Right ventricle myocardium superior (tissue), 1 donor: ENCODE data around the gene FXYD1. TPM values are rescaled to one million over a fixed set of nuclear protein-coding genes. Genes with fewer than 3 reads are reported as not detected.
A peak's percentile ranks its signal among the peaks of the same experiment; 100 is the strongest.

ENCODE experiments used
- ATAC-seq: fragments of 200-7000 bp; cut with Tn5 transposase; one replicate; pipeline ENCODE4 v1.9.1; 2020; ENCODE audit warnings: mild to moderate bottlenecking; ENCODE audit not compliant: poor library complexity
- DNase-seq: peaks from one replicate; pipeline ENCODE4 v3.0.0-alpha.2; 2020
- intact Hi-C: fragments of 100-400 bp; cut with DNase I; formaldehyde crosslinking; loops from one replicate; pipeline ENCODE4 v1.11.2; 2022
- total RNA-seq: library from RNA; stranded (reverse); fragmentation: NEBNext Ultra II Directional; extraction: Animal tissue kit (Norgen Biotek cat#: 25700); gene quantifications from one replicate; pipeline ENCODE4 v1.2.1, GENCODE V29; 2021
- donor health status: DM: no; HTN: yes; CAD: no; lungs with severe emphysema.

Gene FXYD1
- total RNA-seq, 1 donor from 2014 or later = 580 TPM

DNA sequence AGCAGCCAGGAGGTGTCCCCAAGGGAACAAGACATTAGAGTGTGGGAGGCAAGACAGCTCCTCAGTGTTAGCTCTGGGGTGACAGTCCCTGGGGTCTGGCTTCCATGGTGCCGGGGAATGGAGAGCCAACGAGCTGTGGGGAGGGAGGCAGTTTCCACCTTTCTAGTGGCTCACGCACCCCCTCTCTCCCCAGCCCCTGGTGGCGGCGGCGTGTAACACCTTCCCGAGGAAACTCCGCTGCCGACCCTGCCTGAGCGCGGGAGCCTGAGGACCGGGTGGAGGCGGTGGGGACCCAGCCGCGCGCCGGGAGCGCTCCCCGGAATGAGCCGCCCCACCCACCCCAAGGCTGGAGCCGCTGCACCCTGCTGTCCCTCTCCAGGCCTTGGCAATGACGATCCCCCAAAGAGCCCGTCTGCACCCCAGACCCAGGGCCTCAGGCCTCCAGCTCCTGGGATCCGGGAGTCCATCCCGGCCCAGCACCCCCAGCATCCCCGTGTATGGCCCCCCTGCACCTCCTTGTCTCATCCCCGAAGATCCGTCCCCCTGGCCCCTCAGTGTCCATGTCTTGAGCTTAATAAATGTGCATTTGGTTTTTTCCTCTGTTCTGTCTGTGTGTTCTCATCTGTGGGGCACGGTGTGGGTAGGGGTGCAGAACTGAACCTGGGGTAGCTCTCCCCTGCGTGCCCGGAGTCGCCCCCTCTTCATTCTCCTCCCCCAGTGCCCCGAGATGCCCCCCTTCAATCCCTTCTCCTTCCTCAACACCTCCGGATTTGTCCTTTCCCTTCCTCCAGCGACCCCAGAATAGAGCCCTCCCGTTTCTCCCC lies 15.3 kb downstream of the FXYD1 start:
- peak; percentile 37 for ATAC-seq
- intact Hi-C loops = no loop called here
- peak; percentile 55 for DNase-seq

DNA sequence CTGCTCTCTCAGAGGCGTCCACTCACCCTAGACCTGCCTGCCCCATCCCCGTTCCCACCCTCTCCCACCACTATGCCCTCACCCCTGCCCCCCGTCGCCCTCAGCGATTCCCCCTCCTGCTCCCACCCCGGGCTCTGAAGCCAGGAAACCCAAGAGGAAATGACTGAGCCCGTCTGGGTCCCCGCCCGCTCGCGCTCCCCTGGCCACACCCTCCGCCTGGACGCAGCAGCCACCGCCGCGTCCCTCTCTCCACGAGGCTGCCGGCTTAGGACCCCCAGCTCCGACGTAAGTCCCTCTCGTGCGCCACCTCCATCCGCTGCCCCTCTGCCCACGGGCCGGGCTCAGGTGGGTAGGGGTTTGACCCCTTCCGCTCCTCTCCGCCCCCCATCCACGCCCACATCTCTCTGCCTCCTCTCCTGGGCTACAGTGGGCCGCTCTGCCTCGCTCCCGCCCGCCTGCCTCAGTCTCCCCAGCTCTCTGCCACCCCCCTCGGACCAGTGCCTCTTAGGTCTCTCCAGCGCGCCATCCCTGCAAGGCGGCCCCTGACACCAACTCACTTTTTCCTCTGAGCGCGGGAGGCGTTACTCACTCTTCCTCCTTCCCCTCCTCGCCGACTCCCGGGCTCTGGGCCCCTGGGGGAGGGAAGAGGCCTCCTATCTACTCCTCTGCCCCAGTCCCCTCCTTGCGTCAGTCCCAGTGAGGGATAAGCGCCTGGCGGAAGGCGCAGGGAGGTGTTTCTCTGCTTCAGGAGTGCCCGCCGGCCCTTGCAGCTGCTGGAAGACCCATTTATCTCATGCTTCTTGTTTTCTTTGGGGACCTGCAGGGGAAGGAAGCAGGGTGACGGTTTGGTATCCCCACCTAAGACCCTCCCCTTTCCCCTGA lies 16.1 kb downstream of the FXYD1 start, which contains the start of gene FXYD5:
Gene FXYD5, plus strand, starts transcription at position 211 of the 882 bp plus-strand sequence. CDS start 816 bp downstream, outside the sequence.
- peak; percentile 81 for DNase-seq
- peak; percentile 87 for ATAC-seq
- intact Hi-C loops = loop anchor here (5.0 kb wide), 1 partner anchor 113 kb away; the partner anchor contains the start of gene USF2

DNA sequence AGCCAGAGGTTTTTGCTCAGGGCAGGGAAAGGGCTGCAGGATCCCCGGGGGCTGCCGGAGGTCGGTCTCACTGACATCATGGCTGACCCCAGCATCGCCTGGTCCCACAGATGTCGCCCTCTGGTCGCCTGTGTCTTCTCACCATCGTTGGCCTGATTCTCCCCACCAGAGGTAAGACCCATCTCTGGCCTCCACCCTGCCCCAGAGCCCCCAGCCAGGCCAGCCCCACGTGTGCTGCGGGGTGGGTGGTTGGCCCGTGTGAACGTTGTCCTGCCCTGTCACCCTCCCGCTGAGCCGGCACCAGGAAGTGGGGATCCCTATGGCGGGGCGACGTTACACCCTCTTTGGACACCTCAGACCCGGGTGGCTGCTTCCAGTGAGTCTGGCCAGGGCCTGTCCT lies 16.8 kb downstream of the FXYD1 start:
- no peak for DNase-seq
- ATAC-seq = no peak
- intact Hi-C loops = loop anchor here (5.0 kb wide), 1 partner anchor 112 kb away; the partner anchor contains the start of gene USF2

DNA sequence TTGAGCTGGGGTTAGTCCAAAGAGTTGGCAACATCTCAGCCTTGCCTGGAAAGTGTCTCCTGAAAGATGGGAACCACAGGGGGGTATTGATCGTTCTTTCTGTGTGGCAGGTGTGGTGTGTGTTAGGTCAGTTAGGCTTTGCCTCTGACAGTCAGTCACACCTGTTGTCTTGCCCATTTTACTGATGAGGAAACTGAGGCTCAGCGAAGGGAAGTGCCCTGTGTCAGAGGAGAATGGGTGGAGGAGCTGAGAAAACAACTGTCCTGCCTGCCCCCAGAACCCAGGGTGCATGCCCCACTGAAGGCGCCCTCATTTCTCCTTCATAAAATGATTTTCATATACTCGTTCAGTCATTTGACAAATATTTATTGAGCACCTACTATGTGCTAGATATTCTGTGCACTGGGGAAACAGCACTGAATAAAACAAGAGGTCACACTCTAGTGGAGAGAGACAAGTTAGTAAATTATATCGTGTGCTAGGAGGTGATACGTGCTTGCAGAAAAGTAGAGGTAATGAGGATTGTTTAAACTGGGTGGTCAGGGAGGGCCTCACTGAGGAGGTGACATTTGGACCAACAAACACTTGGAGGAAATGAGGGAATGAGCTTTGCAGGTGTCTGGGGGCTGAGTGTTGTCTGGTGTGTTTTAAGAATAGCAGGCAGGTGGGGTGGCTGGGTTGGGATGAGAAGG lies 17.5 kb downstream of the FXYD1 start:
- intact Hi-C loops = loop anchor here (5.0 kb wide), 1 partner anchor 111 kb away; the partner anchor contains the start of gene USF2
- ATAC-seq (no peak), DNase-seq (no peak)

DNA sequence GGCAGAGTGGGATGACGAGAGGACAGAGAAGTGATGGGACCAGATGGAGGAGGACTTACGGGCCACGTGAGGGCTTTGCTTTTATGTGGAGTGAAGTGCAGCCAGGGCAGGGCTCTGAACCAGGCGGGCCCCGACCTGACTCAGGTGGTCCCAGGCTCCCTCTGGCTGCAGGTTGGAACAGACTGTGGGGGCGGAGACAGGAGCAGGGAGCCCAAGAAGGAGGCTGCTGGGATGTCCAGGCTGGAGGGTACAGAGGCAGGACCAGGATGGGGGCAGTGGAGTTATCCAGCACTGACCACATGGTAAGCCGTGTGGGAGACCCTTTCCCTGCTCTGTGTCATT lies 18.0 kb downstream of the FXYD1 start:
- DNase-seq (no peak), ATAC-seq (no peak)
- intact Hi-C loops = loop anchor here (5.0 kb wide), 1 partner anchor 111 kb away; the partner anchor contains the start of gene USF2

DNA sequence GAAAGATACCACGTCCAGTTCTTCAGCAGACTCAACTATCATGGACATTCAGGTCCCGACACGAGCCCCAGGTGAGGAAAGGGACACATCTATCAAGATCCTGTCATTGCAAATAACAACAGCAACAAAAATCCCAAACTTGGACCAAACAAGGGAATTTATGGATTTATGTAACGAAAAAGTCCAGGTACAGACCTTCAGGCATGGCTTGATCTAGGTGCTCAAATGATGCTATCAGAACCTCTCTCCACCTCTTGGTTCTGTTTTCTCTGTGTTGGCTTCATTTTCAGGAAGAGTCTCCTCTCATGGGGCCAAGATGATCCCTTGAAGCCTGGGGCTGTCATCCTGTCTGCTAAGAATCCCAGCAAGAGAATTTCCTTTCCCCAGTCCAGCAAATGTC lies 18.8 kb downstream of the FXYD1 start:
- no peak for ATAC-seq
- no peak for DNase-seq
- intact Hi-C loops = loop anchor here (5.0 kb wide), 1 partner anchor 110 kb away; the partner anchor contains the start of gene USF2

DNA sequence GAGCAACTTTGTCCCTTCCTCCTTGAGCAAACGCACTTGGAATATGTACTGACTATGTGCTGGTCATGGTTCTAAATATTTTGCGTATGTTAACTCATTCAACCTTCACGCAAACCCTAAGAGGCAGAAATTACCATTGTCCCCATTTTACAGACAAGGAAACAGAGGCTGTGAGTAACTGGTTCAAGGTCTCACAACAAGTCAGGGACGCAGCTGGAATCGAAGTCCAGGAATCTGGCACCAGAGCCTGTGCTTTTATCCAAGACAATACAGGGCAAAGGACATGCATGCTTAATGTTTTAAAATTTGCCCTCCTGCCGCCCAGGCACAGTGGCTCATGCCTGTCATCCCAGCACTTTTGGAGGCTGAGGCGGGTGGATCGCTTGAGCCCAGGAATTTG lies 21.0 kb downstream of the FXYD1 start:
- intact Hi-C loops = loop anchor here (5.0 kb wide), 1 partner anchor 108 kb away; the partner anchor contains the start of gene USF2
- ATAC-seq = no peak
- DNase-seq = no peak

DNA sequence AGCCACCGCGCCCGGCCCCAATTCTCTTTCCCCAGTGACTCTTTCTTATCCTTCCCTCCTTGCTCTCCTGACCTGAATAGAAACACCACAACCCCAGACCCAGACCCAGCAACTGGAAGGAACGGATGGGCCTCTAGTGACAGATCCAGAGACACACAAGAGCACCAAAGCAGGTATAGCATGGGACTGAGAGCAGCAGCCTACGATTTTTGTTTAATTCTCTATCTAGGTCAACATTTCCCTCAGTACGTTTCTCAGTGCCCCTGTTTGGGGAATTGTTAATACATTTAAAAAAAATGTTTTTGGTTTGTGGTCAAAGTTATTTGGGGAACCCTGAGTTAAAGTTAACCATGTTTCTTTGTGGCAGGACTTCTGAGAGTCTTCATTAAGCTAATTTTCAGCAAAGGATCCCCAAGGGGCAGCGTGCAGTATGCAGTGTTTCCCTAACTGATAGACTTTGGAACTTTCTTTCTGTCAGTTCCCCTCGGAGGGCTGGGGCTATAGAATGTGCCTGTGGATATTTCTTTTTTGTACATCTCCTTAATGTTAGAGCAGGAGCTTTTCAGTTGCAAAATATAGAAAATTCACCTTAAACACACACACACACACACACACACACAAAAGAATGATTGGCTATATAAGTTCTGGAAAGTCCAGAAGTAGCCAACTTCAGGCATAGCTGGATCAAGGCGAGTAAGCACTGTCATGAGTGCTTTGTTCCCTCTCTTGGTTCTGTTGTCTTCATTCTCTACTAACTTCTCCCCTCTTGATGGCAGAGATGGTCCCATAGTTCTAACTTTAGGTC lies 22.2 kb downstream of the FXYD1 start:
- no peak for ATAC-seq
- intact Hi-C loops = no loop called here
- DNase-seq = no peak

DNA sequence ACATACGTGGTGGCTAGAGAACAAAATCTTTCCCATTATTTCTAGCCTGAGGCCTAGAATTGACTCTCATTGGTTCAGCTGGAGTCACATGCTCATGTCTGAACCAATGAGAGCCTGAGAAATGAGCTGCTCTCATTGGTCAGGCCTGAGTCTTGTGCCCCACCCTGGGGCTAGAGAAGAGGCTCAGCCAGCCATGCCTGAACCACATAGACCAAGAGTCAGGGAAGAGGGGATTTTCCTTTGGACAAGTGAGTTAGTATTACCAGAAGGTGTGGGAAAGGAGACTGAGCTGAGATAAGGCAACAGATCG lies 22.8 kb downstream of the FXYD1 start:
- intact Hi-C loops = no loop called here
- DNase-seq (no peak), ATAC-seq (no peak)

DNA sequence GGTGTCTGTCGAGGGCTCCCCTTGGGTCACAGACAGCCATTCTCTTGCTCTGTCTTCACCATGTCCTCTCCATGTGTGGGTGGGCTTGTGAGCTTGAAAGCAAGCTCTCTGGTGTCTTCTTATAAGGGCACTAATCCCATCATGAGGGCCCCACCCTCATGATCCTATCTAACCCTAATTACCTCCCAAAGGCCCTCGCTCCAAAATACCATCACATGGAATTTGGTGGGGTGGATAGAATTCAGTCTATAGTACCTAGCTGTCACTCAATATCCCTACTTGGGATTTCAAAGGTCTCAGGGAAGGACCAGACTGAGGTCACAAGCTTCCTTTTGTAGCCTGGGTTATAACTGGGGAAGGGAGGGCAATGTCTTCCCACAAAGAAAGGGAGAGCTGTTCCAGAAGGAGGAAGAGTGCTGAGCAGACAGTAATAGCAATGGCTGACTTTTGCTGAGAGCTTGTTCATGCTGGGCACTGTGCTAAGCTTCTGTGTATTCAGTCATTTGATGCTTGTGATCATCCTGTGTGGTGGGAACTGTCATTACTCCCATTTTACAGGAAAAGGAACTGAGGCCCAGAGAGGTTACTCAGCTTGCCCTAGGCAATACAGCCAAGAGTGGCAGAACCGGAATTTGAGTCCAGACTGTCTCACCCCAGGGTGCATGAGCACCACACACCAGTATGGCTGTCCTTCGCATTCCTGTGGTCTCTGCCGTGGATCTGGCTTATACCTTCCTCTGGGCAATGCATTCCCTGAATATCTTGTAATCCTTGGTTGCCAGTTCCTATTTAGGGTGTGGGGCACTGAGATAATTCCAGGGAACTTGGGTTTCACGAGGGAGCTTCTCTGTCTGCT lies 24.1 kb downstream of the FXYD1 start:
- no peak for DNase-seq
- intact Hi-C loops = no loop called here
- ATAC-seq = no peak

DNA sequence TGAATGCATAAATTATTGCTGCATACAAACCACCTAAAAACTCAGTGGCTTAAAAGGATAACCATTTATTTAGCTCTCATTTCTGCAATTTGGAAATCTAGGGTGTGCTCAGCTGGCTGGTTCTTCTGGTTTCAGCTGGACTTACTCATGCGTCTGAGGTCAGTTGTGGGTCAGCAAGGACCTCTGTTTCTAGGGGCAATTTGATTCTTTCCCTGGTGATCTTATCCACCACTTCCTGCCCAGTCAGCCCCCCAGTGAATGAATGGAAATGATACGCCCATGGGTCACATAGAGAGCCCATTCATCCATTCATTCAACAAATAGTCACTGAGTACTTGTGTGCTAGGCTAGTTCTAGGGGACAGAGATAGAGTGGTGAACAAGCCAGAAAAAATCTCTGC lies 25.8 kb downstream of the FXYD1 start:
- DNase-seq (no peak), ATAC-seq (no peak)
- intact Hi-C loops = no loop called here

DNA sequence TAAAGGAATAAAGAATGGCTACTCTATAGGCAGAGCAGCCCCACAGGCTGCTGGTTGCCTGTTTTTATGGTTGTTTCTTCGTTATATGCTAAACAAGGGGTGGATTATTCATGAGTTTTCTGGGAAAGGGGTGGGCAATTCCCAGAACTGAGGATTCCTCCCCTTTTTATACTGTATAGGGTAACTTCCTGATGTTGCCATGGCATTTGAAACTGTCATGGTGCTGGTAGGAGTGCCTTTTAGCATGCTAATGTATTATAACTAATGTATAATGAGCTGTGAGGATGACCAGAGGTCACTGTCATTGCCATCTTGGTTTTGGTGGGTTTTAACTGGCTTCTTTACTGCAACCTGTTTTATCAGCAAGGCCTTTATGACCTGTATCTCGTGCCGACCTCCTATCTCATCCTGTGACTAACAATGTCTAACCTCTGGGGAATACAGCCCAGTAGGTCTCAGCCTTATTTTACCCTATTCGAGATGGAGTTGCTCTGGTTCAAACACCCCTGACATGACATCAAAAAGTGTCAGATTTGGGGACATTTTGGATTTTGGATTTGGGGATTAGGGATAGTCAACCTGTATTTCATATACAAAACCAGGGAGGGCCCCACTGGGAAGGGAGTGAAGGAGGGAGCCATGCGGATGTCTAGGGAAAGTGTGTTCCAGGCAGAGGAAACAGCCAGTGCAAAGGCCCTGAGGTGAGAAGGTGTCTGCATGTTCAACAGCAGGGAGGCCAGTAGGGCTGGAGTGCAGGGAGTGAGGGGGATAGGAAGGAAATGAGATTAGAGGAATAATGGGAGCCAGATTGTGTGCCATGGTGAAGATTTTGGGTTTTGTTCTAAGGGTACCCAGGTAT lies 26.8 kb downstream of the FXYD1 start:
- intact Hi-C loops = no loop called here
- DNase-seq (no peak), ATAC-seq (no peak)

DNA sequence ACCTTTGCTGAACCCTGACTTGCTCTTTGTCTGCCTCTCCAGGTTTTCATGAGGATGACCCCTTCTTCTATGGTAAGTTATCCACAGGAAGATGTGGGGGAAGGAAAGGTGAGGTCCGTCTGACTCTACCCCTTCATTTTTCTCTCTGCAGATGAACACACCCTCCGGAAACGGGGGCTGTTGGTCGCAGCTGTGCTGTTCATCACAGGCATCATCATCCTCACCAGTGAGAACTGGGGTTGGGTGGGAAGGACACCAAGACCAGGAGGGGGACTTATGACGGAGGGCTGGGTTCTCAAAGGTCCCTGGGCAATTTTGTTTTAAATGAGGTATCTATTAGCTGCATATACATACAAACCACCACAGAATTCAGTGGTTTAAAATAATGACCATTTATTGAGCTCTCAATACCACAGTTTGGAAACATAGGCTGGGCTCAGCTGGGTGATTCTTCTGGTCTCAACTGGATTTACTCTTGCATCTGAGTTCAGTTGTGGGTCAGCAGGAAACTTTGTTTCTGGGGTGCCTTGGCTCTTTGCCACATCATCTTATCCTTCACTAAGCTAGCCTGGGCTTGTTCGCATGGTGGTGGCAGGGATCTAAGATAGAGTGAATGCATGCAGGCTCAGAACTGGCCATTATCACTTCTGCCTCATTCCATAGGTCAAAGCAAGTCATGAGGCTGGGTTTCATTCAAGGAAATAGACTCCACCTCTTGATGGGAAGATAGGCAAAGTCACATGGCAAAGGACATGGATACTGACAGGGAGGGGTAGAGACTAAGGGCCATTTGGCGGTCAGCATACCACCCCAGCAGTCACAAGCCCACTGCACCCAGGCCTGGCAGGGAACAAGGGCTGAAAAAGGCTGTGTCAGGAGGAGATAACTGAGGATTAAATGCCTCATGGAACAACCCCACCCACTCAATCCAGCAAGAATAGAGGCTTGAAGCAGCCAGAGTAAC lies 27.8 kb downstream of the FXYD1 start:
- intact Hi-C loops = no loop called here
- no peak for DNase-seq
- no peak for ATAC-seq

DNA sequence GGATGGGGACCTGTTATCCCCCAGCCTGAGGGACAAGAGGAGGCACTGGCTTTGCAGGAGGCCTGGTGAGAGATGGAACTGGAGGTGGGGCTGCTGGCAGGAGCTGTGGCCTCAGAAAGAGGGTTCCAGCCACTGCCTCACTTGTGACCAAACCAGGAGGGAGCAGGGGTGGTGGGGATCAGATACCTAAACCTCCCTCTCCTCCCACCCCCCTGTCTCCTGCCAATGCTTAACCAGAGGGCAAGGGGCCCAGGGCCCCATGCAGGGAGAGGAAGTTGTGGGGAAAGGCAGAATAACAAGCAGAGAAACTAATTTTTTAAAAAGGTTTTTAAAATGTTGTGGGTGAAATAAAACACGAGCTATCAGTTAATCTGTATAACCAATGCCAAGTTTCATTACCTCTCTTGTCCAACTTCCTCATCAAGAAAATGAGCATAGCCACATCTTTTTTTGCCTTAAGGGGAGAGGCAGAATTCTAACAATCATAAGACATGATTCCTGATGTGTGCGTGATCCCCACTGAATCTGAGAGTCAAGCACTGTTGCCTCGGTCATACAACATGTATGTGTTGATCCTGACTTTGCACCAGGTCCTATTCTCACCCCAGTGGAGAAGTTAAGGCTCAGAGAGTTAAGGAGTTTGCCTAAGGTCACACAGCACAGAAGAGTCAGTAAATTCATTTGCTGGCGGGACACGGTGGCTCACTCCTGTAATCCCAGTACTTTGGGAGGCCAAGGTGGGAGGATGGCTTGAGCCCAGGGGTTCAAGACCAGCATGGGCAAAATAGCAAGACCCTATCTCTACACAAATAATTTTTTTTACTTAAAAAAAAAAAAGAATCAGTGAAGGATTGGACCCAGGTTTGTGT lies 28.9 kb downstream of the FXYD1 start:
- intact Hi-C loops = no loop called here
- DNase-seq (no peak), ATAC-seq (no peak)

DNA sequence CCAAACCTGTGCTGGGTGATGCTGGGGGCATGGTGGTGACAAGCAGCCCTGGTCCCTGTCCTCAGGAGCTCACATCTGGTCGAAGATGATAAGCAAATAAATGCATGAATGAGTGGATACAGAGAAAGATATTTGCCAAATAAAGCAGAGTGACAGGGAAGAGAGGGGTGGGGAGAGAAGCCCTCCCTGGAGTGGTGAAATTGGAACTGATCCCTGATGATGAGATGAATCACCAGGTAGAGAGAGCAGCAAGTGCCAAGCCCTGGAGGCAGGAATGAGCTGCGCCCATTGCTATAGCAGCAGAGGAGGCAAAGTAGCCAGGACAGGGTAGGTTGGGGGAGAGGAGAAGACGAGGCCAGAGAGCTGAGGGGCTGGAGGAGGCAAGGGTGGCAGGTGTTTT lies 29.6 kb downstream of the FXYD1 start:
- ATAC-seq = no peak
- intact Hi-C loops = no loop called here
- no peak for DNase-seq
